HG03175 (cell line): ENCODE measurements around the gene ARHGAP10.
A peak's percentile ranks its signal among the peaks of the same experiment; 100 is the strongest.

Experiments used
- ATAC-seq: cut with Tn5 transposase; IDR thresholded peaks from one replicate; pipeline ENCODE4 v1.9.1; 2021; ENCODE audit warnings: mild to moderate bottlenecking, moderate library complexity; ENCODE audit not compliant: unreplicated experiment

Gene ARHGAP10

DNA sequence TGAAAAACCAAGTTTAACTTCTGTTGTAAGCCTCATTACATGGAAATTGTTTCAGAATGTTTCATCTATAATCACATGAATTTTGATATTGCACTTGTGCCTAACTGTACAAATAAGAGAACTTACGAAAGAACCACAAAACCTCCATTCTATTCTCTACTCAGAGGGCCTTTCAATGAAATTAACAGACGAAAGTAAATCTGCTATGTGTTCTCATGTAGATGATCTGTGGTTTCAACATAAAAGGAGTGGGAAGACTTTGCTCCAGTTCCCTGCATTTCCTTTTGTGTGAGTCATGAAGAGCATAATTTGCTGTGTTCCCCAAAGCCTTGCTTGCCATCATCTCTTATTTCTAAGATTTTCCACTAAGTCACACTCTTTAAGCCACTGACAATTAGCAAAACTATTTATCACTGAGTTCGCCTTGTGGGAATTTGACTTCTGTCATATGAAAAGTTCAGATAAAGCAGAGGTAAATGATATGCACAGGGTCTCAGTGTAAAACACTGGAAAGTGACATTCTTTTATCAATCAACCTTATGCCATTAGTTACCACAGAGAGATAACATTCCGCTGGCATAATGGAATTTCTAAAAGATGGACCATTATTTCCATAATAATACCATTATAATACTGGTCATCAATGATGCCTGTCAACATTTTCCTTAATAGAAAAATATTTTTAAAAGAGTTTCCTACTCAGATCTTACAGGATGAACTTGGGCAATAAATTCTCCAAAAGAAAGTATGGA is 380.5 kb downstream of the ARHGAP10 start:
- ATAC-seq: no peak

DNA sequence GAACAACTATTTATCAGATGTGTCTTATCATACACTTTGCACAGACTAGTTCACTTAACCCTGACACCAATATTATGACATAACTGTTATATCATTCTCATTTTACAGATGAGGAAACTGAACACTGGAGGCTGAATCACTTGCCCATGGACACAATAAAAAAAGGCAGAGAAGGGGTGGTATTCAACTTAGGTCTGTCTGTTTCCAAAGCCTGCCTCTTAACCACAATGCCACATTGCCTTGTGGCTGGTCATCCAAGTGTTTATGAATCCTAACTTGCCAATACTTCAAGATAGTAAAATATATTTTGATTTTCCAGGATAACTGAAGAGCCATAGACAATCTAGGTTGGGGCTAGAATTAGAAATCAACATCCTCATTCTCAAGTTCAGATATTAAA is 382.5 kb downstream of the ARHGAP10 start:
- no peak for ATAC-seq

DNA sequence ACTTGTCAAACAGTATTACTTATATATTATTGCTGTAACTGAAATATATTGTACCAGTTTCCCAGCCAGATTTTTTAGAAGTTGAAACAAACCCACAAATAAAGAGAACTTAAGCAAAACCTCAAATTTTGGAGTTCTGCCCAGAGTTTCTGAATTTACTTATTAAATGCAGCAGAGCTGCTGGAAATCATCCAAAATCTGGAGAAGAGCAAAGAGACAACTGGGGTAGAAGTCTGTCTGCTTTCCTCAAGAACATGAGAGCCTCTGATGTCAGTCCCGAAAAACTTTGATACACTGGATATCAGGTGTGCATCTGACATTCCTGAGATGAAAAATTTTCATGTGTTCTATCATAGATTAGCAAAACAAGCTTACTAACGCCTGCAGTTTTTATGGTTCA is 384.4 kb downstream of the ARHGAP10 start:
- ATAC-seq: no peak

DNA sequence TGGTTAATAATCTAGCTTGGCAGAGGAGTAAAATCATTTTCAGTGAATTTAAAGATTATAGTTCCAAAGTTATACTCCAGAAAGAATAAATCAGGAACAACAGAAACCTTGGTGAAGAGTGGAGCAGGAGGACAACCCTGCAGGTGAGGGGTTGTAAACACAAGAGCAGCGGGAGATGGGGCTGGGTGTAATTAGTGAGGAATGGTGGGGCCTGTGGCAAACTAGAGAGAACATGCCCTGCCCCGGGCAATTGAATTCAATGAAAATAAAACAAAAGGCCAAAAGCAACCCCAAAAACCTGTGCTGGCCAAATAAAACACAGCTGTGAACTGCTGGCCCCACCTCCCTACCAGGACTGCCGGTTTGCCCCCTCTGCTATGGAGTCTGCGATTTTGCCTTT is 385.1 kb downstream of the ARHGAP10 start:
- no peak for ATAC-seq

DNA sequence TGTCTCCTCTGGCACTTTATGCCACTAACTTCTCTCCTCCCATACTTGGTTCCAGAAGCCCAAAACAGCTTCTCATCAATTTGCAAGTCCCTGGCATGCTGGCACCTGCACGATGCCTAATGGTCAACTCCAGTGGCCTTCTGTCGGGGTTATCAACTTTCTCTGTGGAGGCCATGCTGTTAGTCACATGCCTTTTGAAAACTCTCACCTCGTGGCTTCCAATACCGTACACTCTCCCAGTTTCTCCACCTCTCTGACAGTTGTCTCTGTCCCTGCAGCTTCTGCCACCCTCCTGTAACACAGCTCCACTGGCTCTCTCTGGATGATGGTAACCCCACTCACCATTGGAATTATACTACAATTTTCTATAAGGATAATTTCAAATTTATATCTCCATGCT is 386.3 kb downstream of the ARHGAP10 start:
- no peak for ATAC-seq

DNA sequence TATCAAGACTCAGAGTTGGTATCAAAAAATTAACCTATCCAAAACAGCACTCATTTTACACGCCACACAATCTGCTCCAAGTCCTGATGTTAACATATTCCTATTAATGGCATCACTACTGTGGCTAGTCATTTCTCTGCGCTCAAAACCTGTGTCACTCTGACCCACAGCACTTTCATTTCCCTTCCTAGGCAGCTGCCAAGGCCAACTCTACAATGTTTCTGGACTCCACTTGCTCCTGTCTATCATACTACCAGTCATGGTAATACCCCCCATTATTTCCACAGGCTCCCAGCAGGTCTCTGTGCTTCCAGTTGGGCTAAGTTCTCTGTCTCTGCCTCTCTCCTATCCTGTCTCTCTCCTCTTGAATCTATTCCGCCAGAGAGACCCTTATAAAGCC is 386.7 kb downstream of the ARHGAP10 start:
- peak; percentile 51 for ATAC-seq

DNA sequence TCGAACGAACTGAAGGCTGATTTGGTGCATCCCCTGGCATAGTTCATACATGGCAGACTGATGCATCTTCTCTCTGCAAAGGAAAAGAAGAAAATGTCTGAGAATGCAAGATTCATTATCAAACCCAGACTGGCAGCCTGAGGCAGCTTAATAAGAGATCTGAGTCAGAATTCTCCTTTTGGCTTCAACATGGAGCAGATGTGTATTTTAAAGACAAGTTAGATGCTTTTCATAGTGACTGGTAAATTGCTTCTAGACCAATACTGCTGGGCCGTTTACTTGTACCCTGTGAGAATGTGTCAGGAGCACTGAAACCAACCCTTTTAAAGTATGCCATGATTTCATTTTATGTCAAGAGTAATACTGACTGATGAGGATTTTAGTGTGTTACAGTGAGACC is 388.3 kb downstream of the ARHGAP10 start:
- no peak for ATAC-seq
